GM21619 (cell line): ENCODE results near the gene ZNF324.
"Not testable (repeated sequence)": the region's sequence is repeated elsewhere in the genome, so short reads cannot be mapped to it uniquely, and the experiment has no call there.

Experiments
- ATAC-seq: cut with Tn5 transposase; IDR thresholded peaks from one replicate; pipeline ENCODE4 v1.9.1; 2021; ENCODE audit not compliant: unreplicated experiment

The ZNF324 gene

DNA sequence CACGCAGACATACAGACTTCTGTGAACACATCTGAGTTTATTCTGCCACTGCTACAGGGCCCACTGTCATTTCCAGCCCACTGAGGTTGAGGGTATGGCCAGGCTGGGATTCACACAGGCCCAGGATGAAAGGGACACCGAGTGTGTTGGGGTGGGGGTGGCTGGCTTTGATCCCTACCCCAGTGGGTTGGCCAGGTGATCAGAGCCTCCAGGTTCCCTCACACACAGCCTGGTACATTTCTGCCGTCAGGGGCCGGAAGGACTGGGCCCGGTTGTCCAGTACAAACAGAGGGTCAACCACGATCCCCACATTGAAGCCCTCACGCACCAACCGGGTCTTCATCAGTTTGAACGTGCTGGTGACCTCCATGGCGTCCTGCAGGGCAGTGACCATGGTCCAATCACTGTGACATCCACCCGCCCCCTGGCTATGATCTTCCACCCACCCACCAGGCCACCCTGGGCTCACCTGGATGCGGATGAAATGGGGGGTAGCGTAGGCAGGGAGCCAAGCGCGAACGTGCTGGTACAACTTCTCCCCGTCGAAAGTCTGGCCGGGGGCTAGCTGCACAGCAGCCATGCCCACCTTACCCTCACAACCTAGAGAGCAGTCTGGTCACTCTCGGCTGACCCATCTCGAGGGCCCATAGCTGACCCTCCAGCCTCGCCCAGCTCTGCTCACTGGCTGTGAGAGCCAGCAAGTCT lies 31.6 kb downstream of the ZNF324 start:
- ATAC-seq = no peak

DNA sequence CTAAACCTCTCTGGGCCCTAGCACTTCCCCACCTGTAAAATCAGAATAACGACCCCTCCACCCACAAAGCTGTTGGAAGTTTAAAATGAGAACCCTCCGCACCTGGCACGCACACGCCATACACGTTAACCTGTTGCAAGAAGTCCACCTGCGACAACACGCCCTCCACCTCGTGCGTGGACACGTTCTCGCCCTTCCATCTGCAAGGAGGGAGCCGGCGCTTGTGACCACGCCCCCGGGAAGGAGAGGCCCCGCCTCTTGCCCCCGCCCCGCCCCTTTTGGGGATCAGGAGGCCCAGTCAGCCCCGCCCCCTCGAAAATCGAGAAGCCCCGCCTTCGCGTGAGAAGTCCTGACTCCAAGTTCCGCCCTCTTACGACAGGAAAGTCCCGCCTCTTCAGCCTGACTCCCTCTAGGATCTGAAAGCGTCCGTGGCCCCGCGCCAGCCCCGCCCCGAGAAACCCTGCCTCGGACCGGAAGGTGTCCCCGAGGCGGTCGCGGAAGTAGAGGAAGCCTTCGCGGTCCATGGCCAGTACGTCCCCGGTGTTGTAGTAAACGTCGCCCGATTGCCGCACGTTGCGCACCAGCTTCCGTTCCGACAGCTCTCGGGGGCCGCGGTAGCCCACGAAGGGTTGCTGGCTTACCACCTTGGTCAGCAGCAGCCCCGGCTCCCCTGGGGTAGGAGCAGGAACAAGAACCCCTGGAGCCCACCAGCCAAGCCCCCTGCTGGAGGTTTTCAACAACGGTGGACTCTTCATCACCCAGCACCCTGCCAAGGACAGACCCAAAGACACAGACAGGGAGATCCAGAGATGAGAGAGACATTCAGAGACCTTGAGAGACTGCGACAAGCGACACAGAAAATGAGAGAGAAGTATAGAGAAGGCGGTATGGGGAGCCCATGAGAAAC lies 32.4 kb downstream of the ZNF324 start:
- ATAC-seq = peak; percentile 78

DNA sequence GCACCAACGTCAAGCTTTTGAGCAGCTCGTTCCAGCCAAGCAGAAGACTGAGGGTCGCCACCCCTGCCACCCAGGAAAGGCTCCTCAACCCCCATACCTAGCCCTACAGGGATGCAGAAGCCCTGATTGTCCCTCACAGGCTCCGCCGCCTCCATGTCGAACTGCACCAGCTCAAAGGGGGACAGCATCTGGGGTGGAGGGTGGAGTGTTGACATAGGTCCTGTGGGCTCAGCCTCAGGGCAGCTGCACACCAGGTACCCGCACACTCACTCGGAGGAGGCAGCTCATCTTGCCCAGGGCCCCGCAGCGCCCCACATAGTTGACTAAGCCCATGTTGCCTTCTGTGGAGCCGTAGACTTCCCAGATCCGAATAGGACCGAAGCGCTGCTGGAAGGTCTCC lies 33.4 kb downstream of the ZNF324 start:
- ATAC-seq = no peak

DNA sequence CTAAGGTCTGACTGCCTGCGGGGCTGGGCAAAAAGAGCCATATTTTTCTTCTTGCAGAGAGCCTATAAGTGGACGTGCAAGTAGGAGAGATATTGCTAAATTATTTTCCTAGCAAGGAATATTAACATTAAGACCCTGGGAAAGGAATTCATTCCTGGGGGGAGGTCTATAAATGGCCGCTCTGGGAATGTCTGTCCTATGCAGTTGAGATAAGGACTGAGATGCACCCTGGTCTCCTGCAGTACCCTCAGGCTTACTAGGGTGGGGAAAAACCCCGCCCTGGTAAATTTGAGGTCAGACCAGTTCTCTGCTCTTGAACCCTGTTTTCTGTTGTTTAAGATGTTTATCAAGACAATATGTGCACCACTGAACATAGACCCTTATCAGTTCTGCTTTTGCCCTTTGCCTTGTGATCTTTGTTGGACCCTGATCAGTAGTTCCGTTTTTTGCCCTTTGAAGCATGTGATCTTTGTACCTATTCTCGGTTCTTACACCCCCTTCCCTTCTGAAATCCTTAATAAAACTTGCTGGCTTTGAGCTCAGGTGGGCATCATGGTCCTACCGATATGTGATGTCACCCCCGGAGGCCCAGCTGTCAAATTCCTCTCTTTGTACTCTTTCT lies 40.8 kb downstream of the ZNF324 start:
- not testable (repeated sequence) for ATAC-seq

DNA sequence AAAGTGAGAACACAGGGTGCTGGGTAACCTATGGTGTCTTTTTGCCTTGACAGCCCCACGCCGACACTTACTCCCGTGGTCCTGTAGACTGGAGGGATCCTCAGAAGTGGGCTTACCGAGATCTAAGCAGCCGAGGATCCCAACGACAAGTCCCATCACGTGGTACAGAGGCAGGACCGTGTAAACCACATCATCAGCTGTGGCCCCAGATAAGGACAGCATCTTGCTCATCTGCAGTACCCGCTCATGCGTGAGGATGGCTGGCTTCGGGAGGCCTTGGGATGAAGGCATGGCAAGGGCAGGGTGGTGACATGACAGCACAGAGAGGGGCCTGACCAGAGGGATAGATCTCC lies 42.8 kb downstream of the ZNF324 start:
- ATAC-seq = no peak

DNA sequence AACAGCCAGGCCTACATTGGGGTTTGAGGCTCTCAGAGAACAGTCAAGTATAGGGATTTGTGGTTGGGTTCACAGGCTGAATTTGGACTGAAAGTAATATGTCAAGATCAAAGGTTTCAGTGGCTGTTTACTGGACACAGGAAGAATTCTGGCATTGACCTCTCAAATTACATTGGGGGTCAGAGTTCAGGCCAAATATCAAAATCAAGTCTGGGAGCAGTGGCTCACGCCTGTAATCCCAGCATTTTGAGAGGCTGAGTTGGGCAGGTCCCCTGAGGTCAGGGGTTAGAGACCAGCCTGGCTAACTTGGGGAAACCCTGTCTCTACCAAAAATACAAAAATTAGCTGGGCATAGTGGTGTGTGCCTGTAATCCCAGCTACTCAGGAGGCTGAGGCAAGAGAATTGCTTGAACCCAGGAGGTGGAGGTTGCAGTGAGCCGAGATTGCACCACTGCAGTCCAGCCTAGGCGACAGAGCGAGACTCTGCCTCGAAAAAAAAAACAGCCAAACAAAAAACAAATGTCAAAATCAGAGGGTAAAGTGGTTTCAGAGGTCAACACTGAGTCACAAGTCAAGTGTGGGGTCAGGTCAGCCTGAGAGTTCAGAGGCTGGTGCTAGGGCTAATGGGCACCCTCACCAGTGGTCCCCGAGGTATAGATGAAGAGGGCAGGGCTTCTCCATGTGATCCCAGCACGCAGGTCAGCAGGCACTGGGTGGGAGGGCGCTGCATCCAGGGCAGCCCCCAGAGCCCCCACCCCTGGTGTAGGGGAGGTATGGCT lies 43.4 kb downstream of the ZNF324 start:
- ATAC-seq = no peak

DNA sequence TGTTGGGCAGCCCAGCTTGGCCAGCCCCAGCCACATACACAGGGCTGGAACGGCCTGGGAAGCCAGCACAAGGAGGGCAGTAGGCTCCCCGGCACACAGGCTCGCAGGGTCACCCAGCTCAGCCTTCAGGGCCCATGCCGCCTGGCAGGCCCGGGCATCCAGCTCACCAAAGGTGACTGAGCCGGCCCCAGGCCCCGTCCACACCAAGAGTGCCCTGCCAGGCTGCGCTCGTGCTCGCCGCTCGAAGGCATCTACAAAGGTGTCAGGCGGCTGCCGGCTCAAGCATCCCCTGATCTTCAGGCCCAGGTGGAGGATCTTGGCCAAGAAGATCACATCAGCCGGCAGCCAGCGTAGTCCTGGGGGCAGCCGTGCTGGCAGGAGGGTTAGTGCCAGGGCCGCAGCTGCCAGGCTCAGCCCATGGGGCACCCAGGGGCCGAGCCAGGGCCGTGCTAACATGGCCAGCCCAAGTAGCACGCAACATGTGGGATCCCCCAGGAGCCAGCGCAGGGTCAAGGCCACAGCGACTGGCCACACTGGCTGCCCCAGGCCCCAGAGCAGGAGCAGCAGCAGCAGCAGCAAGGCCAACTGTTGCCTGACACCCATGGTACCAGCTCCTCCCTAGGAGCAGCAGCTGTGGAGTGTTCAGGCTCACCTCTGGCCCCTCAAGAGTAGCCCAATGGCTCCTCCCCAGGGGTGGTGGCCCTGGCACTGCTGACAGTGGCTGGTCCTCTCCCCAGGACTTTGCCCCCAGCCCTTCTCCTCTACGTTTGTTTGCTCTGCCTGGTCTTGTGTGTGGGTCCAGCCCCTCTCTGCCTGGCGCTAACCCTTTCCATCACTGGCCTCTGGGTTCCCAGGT lies 44.7 kb downstream of the ZNF324 start, which contains the start of gene SLC27A5:
Gene SLC27A5, minus strand, starts transcription at position 640 of the 856 bp plus-strand sequence. Its CDS starts 37 bp downstream, at position 603.
- ATAC-seq = no peak

DNA sequence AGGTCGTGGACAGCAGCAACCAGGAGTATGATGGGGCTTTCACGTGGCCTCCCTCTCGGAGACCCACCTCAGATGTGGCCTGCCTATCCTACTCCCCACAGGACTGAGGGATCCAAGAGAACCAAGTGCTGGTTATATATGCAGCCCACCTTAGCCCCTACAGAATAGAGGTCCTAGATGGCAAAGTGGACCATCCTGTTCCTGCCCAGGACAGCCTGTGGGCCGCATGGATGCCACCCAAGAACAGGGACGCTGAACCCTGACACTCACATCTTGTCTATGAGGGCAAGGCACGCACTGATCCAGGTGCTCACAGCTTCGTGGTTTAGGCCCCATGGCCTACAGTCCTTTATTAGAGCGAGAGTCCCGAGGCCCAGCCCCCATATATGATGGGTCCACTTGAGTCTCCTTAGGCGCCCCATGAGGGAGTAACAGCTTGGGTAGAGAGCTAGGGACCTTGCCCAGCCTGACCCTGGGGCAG lies 46.4 kb downstream of the ZNF324 start:
- ATAC-seq = no peak

DNA sequence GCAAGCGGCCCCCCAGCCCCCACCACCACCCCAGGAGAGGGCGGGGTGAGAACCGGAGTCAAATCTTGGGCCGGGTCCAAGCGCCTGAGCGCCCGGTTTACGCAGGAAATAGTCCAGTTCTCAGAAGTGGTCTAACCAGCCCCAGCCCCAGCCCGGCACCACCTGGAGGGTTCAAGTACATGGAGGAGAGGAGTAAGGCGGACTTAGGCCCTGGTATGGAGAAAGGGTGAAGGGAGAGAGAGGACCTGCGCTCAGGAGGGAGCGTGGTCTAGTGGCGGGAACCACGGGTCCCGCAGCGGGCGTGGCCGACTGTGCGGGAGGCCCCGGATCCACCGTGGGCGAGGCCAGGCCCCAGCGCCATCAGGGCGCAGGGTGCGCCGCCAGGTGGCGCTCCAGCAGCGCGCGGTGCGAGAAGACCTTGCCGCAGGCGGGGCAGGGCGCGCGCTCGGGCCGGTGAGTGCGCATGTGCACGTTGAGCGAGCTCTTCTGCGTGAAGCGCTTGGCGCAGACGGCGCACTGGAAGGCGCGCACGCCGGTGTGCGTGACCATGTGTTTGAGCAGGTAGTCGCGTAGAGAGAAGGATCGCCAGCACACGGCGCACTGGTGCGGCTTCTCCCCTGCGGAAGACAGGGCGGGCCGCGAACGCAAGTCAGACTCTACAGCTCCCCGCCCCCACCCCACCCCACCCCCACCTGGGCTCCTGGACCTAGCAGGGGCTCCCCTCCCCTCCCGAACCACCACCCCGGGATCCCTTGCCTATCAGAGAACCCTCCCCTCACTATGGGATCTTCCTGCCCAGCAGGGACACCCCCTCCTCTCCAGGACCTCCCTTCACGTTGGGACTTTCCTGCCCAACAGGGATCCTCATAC lies 47.0 kb downstream of the ZNF324 start:
- ATAC-seq = peak; percentile 54

DNA sequence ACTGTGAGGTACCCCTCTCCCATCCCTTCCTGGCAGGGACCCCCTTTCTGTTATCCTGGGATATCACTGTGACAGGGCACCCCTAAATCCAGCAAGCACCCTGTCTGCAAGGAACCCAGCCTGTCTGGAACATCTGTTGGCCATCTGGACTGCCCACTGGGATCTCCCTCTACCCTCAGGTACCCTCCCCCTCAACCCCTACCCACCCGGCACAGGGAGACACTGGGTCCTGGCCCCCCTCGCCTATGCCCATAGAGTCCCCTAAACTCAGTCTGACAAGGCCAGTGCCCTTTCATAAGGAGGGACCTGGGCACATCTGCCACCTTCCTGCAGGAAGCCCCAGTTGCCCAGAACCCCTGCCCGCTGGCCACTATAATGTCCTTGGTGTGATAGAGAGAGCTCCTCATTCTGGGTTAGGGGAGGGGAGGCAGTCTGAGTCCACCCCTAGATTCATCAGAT lies 47.7 kb downstream of the ZNF324 start:
- no peak for ATAC-seq

DNA sequence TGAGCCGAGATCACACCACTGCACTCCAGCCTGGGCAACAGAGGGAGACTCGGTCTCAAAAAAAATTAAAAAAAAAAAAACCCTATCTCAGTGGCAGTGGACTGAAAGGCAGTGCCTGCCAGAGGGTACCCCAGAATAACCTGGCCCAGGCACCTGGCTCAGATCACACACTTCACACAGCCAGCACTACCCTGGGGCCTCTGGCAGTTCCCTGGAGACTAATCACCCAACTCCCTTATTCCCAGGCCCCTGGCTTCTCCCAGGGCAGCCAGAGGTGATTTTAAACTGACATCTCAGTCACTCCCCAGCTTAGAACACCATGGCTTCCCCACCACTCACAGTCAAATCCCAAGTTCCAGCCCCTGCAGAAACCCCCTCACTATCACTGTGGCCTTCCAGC lies 48.4 kb downstream of the ZNF324 start:
- no peak for ATAC-seq

DNA sequence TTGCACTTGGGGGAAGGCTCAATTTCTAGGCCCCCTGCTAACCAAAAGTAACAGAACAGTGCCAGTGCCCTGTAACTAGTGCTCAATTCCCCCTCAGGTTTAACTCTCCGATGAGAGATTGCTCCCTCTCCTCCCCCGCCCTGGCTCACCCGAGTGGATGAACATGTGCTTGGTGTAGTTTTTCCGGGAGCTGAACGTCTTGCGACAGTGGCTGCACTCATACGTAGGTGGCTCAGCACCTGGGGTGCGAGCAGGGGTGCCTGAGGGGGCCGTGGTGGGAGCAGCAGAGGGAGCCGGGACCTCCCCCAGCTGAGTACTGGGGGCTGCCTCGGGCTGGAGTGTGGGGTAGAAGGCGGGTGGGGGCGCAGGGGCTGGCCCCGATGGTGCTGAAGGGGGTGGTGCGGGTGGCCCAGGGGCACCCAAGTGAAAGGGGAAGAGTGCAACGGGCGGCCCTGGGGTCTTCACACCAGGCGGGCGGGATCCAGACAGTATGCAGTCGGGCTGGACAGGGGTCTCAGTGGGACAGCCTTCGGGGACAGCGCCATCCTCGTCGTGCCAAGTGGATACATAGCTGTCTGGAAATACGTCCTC lies 49.5 kb downstream of the ZNF324 start:
- ATAC-seq = no peak

DNA sequence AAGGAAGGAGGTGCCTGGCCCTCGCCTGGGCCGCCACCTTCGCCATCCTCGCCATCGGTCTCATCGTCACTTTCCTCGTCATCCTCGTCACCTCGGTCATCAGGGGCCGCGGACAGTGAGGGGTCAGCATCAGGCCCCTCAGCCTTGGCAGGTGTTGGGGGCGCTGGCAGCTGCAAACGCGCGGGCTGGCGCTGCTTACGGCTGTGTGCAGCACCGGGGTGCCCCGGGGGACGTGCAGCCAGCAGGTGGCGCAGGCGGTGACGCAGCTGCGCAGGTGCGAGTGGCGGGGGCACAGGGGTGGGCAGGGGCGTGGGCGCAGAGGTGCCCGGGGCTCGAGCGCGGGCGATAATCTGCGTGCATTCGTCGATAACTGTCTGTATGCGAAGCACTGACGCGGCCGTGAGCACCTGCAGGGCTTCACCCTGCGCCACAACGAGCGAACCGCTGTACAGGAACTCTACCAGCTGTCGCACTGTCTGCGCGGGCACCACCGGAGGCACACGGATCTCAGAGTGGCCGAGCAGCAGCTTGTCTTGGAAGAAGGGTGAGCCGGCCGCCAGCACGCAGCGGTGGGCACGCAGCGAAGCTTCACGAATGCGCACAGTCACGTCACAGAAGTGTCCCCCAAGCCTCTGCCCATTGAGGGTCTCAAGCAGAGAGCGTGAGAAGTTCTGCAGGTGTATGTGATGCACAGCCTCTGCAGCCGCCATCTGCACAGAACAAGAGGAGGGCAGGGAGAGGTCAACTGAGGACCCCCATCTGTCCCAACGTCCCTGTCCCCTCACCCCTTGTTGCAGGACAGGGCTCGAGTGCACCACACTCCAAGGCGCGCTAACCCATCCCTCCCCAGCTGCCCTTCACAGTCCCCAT lies 50.3 kb downstream of the ZNF324 start:
- ATAC-seq = no peak

DNA sequence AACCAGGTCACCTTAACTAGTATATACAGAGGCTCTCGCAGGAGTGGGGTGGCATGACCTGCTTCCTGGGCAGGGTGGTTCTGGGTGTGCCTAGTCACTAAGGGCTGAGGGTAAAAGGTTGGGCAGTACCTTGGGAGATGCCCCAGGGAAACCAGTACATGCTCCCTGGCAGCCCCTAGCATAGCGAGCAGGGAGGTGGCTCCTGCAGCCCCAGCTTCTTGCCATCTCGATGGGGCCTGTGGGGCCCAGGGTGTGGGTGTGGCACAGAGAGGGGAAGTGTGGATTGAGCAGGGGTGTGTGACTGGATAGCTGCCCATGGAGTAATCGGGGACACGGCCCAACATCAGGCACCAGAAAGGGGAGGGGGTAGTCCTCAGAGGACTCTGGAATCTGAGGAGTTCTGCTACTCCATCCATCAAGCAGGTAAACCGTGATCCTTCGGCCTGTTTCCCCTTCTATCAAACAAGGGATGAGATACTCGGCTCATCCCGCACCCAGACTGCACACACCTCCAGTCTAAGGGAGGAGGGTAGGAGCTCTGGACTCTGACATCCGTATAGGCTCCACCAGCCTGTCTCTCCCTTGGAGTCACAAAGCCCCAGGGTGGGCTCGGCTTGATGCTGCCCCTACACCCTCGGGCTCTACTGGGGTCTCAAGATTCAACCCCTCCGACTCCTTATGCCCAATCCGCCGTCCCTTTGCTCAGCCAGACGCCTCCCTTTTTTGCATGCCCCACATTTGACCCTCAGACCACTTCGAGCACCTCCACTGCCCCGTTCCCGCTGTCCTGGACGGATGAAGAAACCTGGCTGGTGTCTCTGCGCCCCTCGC lies 51.6 kb downstream of the ZNF324 start:
- ATAC-seq = no peak

DNA sequence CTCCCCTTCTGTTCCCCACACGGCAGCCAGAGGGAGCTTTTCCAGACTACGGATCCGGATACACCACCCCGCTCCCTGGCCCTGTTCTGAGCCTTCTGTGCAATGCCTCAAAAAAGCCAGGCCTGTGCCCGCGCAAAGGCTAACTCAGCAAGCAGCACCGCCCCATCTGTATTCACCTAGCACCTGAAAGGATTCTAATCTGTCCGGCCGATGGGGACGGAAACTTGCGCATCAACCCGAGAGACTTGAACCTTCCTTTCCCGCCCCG lies 52.1 kb downstream of the ZNF324 start:
- ATAC-seq = peak; percentile 6

DNA sequence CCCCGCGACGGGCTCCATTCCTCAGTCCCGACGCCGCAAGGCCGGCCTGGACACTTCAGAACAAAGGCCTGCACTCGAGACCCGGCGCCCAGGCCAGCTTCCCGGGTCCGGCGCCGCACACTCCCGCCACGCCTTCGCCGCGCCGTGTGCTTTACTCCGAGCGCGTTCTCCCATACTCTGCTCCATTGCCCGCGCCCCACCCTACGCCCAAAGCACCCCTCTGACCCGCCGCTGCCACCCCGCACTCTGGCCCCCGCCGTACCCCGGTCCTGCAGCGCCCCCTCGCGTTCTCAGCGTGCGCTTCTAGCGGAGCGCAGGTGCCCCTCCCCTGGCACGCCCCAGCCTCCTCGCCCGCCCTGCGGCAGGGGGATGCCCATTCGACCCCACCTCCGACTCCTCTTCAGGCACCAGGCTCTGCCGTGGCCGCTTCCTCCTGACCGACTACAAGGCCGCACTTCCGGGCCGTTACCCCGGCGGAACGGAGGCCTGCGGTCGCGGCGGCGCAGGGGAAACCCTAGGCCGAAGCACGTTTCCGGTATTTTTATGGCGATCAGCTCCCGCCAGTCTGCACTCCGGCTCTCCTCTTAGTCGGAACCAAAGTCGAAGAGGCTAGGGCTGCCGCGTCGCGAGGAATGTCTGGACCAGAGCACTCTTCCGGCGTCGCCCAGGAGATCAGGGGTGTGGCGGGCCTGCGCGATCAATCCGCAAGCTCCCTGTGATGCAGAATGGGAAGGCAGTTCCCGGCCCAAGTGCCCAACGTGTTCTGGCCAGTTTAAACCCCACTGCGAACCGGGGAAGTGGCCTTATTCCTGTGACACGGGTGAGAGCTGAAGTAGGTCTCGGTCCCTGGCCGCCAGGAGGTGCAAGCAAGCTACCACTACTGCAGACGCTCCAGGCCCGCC lies 52.7 kb downstream of the ZNF324 start, which contains the start of gene ZBTB45:
Gene ZBTB45, minus strand, starts transcription at position 456 of the 902 bp plus-strand sequence. CDS start 2,137 bp downstream, outside the sequence.
- peak; percentile 79 for ATAC-seq
